GM13977 (cell line): ENCODE data around the gene DISP2.
A peak's percentile ranks its signal among the peaks of the same experiment; 100 is the strongest.

ENCODE experiments used
- DNase-seq: peaks from one replicate; pipeline ENCODE4 v3.0.0; 2012; ENCODE audit warnings: low spot score
- CTCF ChIP-seq: IDR thresholded peaks from 2 replicates; pipeline ENCODE4 v1.5.1; 2012; ENCODE audit warnings: mild to moderate bottlenecking, control low read depth; ENCODE audit not compliant: insufficient read depth; ENCODE audit errors: extremely low read depth, missing control alignments
- in situ Hi-C: fragments of 300-500 bp; cut with MboI; formaldehyde crosslinking; loops from one replicate; pipeline ENCODE4 v1.12.0; 2022; ENCODE audit warnings: low sequenced_read_pairs, low pct_unique_long_range_greater_than_20kb, mixed read lengths, inconsistent platforms; ENCODE audit not compliant: unreplicated experiment

Gene DISP2

GRCh38 chr15:40397688-40398412 lies 39.8 kb downstream of the DISP2 start:
- no peak for DNase-seq

GRCh38 chr15:40398413-40398873 lies 40.4 kb downstream of the DISP2 start:
- TF ChIP-seq CTCF: no peak
- peak; percentile 47 for DNase-seq
- in situ Hi-C loops: no loop called here

More at GRCh38 chr15:40397688-40398412, 39.8 kb downstream of the DISP2 start:
- in situ Hi-C loops: no loop called here
- no peak for TF ChIP-seq CTCF

DNA sequence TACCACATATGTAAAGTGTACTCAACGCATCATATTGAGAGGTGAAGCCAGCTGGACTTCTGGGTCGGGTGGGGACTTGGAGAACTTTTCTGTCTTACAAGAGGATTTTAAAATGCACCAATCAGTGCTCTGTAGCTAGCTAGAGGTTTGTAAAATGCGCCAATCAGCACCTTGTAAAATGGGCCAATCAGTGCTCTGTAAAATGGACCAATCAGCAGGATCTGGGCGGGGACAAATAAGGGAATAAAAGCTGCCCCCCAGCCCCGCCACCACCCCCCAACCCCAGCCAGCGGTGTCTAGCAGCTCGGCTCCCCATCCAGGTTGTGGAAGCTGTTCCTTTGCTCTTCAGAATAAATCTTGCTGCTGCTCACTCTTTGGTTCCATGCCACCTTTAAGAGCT lies 41.4 kb downstream of the DISP2 start:
- no peak for TF ChIP-seq CTCF
- in situ Hi-C loops: no loop called here
- DNase-seq: no peak

DNA sequence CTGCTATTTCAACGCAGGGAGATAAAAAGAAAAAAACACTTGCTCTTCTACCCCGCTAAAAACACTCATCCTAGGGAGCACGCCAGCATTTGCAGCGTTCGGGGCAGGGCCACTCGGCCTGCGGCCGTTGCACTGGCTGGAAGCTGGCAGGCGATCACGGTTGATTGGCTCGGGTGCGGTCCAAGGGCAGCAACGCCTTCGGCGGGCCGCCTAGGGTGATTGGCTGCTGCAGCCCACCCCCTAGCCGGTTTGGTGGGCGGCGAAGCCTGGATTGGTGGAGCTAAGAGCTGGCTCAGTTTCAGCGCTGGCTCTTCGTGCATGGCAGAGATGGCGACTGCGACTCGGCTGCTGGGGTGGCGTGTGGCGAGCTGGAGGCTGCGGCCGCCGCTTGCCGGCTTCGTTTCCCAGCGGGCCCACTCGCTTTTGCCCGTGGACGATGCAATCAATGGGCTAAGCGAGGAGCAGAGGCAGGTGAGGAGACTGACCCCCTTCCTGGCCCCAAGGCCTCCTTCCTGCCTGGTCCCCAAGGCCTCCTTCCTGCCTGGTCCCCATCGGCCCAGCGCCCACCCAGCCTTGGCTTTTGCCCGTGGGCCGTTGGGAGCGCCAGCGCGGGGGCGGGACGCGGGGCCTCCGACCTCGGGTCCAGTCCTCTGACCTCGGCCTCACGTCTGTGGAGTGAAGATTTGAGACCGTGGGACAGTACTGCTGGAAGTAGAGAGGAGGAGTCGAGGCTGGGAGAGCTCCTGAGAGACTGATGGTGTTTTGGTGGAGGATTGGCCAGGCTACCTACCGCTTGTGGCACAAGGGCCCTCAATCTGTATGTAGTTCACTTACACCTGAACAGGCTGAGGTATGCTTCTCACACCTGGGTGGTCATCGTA lies 47.7 kb downstream of the DISP2 start, which contains the start of gene IVD:
Gene IVD, plus strand, starts transcription at position 295 of the 881 bp plus-strand sequence. Its CDS starts 33 bp downstream, at position 328.
- in situ Hi-C loops: loop anchor here (25.0 kb wide), 1 partner anchor 368 kb away; the partner anchor contains the start of gene SRP14
- TF ChIP-seq CTCF: no peak
- DNase-seq: peak; percentile 98

- peak; percentile 88 for DNase-seq
- in situ Hi-C loops: loop anchor here (25.0 kb wide), 1 partner anchor 370 kb away; the partner anchor contains the start of gene SRP14
- TF ChIP-seq CTCF: no peak
Measured at GRCh38 chr15:40407330-40407990, 49.4 kb downstream of the DISP2 start.

GRCh38 chr15:40409366-40409765 lies 51.3 kb downstream of the DISP2 start:
- in situ Hi-C loops: loop anchor here (25.0 kb wide), 1 partner anchor 372 kb away; the partner anchor contains the start of gene SRP14
- DNase-seq: peak; percentile 86
- no peak for TF ChIP-seq CTCF
